Liver (tissue), 9 donors: ENCODE measurements around the gene CYTL1. TPM values are rescaled to one million over a fixed set of nuclear protein-coding genes. Genes with fewer than 3 reads are reported as not detected.
"Not testable (repeated sequence)": the region's sequence is repeated elsewhere in the genome, so short reads cannot be mapped to it uniquely, and the experiment has no call there.

ENCODE experiments used
- DNase-seq: peaks from one replicate; pipeline ENCODE4 v3.0.0-alpha.2; 2017; ENCODE audit warnings: low spot score
- H3K27ac ChIP-seq, 2 donors: one replicate each; pipeline ENCODE4 v1.7.0; 2013; ENCODE audit warnings: inconsistent platforms in 2 of 2, low read length in 2 of 2, control low read depth in 1 of 2, low read depth in 1 of 2, mild to moderate bottlenecking in 1 of 2
- H3K27me3 ChIP-seq, 4 donors: one replicate each; pipeline versions ENCODE4 v1.6.1 to v1.7.0; 2013; ENCODE audit warnings: low read length in 3 of 4, inconsistent platforms in 1 of 4, mild to moderate bottlenecking in 1 of 4, moderate library complexity in 1 of 4; ENCODE audit not compliant: control insufficient read depth in 4 of 4, insufficient read depth in 4 of 4
- H3K36me3 ChIP-seq, 4 donors: one replicate each; pipeline versions ENCODE4 v1.6.1 to v1.7.0; 2013; ENCODE audit warnings: low read length in 3 of 4, mild to moderate bottlenecking in 3 of 4, low read depth in 1 of 4, moderate library complexity in 1 of 4; ENCODE audit not compliant: control insufficient read depth in 4 of 4, insufficient read depth in 3 of 4
- H3K4me1 ChIP-seq, 4 donors: one replicate each; pipeline versions ENCODE4 v1.6.1 to v1.7.0; 2013; ENCODE audit warnings: low read length in 3 of 4, mild to moderate bottlenecking in 3 of 4, moderate library complexity in 1 of 4; ENCODE audit not compliant: control insufficient read depth in 4 of 4, insufficient read depth in 4 of 4
- H3K4me3 ChIP-seq, 3 donors: one replicate each; pipeline versions ENCODE4 v1.6.1 to v1.7.0; 2013; ENCODE audit warnings: low read length in 3 of 3, control low read depth in 1 of 3, low read depth in 1 of 3, mild to moderate bottlenecking in 1 of 3
- H3K9ac ChIP-seq, 2 donors: one replicate each; pipeline ENCODE4 v1.7.0; 2013; ENCODE audit warnings: low read length in 2 of 2, mild to moderate bottlenecking in 2 of 2, moderate library complexity in 2 of 2, control low read depth in 1 of 2, low read depth in 1 of 2
- H3K9me3 ChIP-seq, 4 donors: one replicate each; pipeline versions ENCODE4 v1.6.1 to v1.7.0; 2013; ENCODE audit warnings: low read length in 3 of 4; ENCODE audit not compliant: control insufficient read depth in 4 of 4
- CTCF ChIP-seq: fragments of 150-350 bp; IDR thresholded peaks from 2 replicates; pipeline ENCODE4 v1.5.1; 2017; ENCODE audit warnings: improper control_type of control experiment, low read depth, low read length; ENCODE audit not compliant: missing input control
- FOXA1 ChIP-seq: IDR thresholded peaks from 2 replicates; pipeline ENCODE4 v1.6.1; 2016; ENCODE audit warnings: antibody characterized with exemption
- FOXA2 ChIP-seq: IDR thresholded peaks from 2 replicates; pipeline ENCODE4 v1.6.1; 2016; ENCODE audit warnings: antibody characterized with exemption
- GABPA ChIP-seq, 2 donors: IDR thresholded peaks in 1 of 2; conservative IDR thresholded peaks in 1 of 2; 2 replicates each; pipeline ENCODE4 v1.6.1; 2016; ENCODE audit warnings: antibody characterized with exemption in 2 of 2, mild to moderate bottlenecking in 1 of 2, moderate library complexity in 1 of 2
- JUND ChIP-seq, 2 donors: IDR thresholded peaks; 2 replicates each; pipeline ENCODE4 v1.6.1; 2016; ENCODE audit warnings: antibody characterized with exemption in 2 of 2
- RXRA ChIP-seq, 2 donors: IDR thresholded peaks; 2 replicates each; pipeline ENCODE4 v1.6.1; 2017 to 2018; ENCODE audit warnings: antibody characterized with exemption in 2 of 2, mild to moderate bottlenecking in 1 of 2
- SP1 ChIP-seq: IDR thresholded peaks from 2 replicates; pipeline ENCODE4 v1.6.1; 2018; ENCODE audit warnings: antibody characterized with exemption, mild to moderate bottlenecking
- TAF1 ChIP-seq: conservative IDR thresholded peaks from 2 replicates; pipeline ENCODE4 v1.6.1; 2016; ENCODE audit warnings: antibody characterized with exemption, mild to moderate bottlenecking
- YY1 ChIP-seq: IDR thresholded peaks from 2 replicates; pipeline ENCODE4 v1.6.1; 2016; ENCODE audit warnings: antibody characterized with exemption, mild to moderate bottlenecking
- ZBTB33 ChIP-seq: IDR thresholded peaks from 2 replicates; pipeline ENCODE4 v1.6.1; 2016; ENCODE audit warnings: antibody characterized with exemption
- WGBS: extraction: QIAGEN DNeasy Blood & Tissue Kit; methylation state at CpG from one replicate; pipeline ENCODE4 v1.1.7; 2013; 5-methylcytosine and 5-hydroxymethylcytosine counted together
- polyA plus RNA-seq, 2 donors: library from polyadenylated mRNA; stranded (reverse) in 1 of 2; unstranded in 1 of 2; fragments of 200-250 nt in 1 of 2; fragments of >200 nt in 1 of 2; fragmentation: Nextera tagmentation in 1 of 2; extraction: Ambion mirVana in 1 of 2; gene quantifications; one replicate each; pipeline versions ENCODE4 v1.2.1 to v1.2.3, GENCODE V29; 2013 to 2015
- total RNA-seq, 2 donors: library from RNA; depleted of rRNA; stranded (reverse); fragments of >200 nt; gene quantifications; one replicate each; pipeline ENCODE4 v1.2.3, GENCODE V29; 2014
- TF ChIP-seq, protein P1 (sequence below): IDR thresholded peaks from 2 replicates; pipeline ENCODE4 v1.6.1; 2016; ENCODE audit warnings: antibody characterized with exemption
- TF ChIP-seq, protein P2 (sequence below): IDR thresholded peaks from 2 replicates; pipeline ENCODE4 v1.6.1; 2016; ENCODE audit warnings: antibody characterized with exemption
- TF ChIP-seq, protein P3 (sequence below): IDR thresholded peaks from 2 replicates; pipeline ENCODE4 v1.6.1; 2016; ENCODE audit warnings: antibody characterized with exemption, mild to moderate bottlenecking
- donor health status: healthy.
- donor health status: healthy.
- donor health status: healthy.
- donor health status: healthy.
- donor health status: healthy.

The CYTL1 gene
- total and polyA plus RNA-seq, 4 donors, result 0.13 to 4.6 TPM; not detected in 2

DNA sequence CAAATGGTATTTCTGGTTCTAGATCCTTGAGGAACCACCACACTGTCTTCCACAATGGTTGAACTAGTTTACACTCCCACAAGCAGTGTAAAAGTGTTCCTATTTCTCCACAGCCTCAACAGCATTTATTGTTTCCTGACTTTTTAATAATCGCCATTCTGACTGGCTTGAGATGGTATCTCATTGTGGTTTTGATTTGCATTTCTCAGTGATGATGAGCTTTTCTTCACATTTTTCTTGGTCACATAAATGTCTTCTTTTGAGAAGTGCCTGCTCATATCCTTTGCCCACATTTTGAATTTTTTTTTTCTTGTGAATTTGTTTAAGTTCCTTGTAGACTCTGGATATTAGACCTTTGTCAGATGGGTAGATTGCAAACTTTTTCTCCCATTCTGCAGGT lies 22.3 kb downstream of the CYTL1 start:
- not testable (repeated sequence) for H3K27me3 ChIP-seq, H3K4me3 ChIP-seq, H3K9me3 ChIP-seq, H3K27ac ChIP-seq, H3K9ac ChIP-seq, H3K36me3 ChIP-seq, H3K4me1 ChIP-seq, DNase-seq
- 81% methylated on average over 1 of the region's 1 CpG for WGBS

GRCh38 chr4:4995908-4996265 lies 23.4 kb downstream of the CYTL1 start:
- no peak for DNase-seq
- H3K9me3 ChIP-seq, result no peaks in the 10 kb centered on the region
- TF ChIP-seq FOXA1, result no peak
- TF ChIP-seq JUND (IDR thresholded peaks at IDR 0.05), result no peak
- TF ChIP-seq FOXA2, result no peak
- TF ChIP-seq RXRA (IDR thresholded peaks at IDR 0.05), result no peak
- no peak for TF ChIP-seq YY1
- TF ChIP-seq, protein P1, sequence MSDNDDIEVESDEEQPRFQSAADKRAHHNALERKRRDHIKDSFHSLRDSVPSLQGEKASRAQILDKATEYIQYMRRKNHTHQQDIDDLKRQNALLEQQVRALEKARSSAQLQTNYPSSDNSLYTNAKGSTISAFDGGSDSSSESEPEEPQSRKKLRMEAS, result no peak
- TF ChIP-seq, protein P2, sequence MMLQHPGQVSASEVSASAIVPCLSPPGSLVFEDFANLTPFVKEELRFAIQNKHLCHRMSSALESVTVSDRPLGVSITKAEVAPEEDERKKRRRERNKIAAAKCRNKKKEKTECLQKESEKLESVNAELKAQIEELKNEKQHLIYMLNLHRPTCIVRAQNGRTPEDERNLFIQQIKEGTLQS, result no peak
- no peak for TF ChIP-seq SP1
- TF ChIP-seq GABPA (IDR thresholded peaks at IDR 0.05 in 1 of 2, conservative IDR thresholded peaks at IDR 0.05 in 1 of 2), result no peak
- TF ChIP-seq, protein P3, sequence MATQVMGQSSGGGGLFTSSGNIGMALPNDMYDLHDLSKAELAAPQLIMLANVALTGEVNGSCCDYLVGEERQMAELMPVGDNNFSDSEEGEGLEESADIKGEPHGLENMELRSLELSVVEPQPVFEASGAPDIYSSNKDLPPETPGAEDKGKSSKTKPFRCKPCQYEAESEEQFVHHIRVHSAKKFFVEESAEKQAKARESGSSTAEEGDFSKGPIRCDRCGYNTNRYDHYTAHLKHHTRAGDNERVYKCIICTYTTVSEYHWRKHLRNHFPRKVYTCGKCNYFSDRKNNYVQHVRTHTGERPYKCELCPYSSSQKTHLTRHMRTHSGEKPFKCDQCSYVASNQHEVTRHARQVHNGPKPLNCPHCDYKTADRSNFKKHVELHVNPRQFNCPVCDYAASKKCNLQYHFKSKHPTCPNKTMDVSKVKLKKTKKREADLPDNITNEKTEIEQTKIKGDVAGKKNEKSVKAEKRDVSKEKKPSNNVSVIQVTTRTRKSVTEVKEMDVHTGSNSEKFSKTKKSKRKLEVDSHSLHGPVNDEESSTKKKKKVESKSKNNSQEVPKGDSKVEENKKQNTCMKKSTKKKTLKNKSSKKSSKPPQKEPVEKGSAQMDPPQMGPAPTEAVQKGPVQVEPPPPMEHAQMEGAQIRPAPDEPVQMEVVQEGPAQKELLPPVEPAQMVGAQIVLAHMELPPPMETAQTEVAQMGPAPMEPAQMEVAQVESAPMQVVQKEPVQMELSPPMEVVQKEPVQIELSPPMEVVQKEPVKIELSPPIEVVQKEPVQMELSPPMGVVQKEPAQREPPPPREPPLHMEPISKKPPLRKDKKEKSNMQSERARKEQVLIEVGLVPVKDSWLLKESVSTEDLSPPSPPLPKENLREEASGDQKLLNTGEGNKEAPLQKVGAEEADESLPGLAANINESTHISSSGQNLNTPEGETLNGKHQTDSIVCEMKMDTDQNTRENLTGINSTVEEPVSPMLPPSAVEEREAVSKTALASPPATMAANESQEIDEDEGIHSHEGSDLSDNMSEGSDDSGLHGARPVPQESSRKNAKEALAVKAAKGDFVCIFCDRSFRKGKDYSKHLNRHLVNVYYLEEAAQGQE, result no peak
- no peak for TF ChIP-seq ZBTB33
- no peak for TF ChIP-seq TAF1
- TF ChIP-seq CTCF, result no peak
- no peak overlapping the region for H3K4me3 ChIP-seq
- H3K27me3 ChIP-seq, result peaks cover 0 to 3% (median 0%) of the 10 kb centered on the region in 4 donors
- no peaks in the 10 kb centered on the region for H3K36me3 ChIP-seq
- H3K4me1 ChIP-seq, result no peaks in the 10 kb centered on the region
- no peak overlapping the region for H3K9ac ChIP-seq
- WGBS, result 55% methylated on average over 8 of the region's 8 CpGs
- no peak overlapping the region for H3K27ac ChIP-seq
